Nephron progenitor cell (in vitro differentiated cells): ENCODE results near the gene ZMIZ1.

Experiments used
- DNase-seq: peaks from one replicate; pipeline ENCODE4 v3.0.0; 2021
- H3K27ac Mint-ChIP-seq: 2 replicates; pipeline ENCODE4 v1.8.0; 2021; ENCODE audit warnings: mild to moderate bottlenecking, moderate library complexity, mixed read lengths
- H3K27me3 Mint-ChIP-seq: 2 replicates; pipeline ENCODE4 v1.8.0; 2021; ENCODE audit warnings: mild to moderate bottlenecking, low read depth, mixed read lengths; ENCODE audit not compliant: poor library complexity
- H3K36me3 Mint-ChIP-seq: 2 replicates; pipeline ENCODE4 v1.8.0; 2021; ENCODE audit warnings: low read depth, mixed read lengths
- H3K4me1 Mint-ChIP-seq: 2 replicates; pipeline ENCODE4 v1.8.0; 2021; ENCODE audit warnings: mixed read lengths
- H3K4me3 Mint-ChIP-seq: 2 replicates; pipeline ENCODE4 v1.8.0; 2021; ENCODE audit warnings: mild to moderate bottlenecking, moderate library complexity, mixed read lengths
- H3K9me3 Mint-ChIP-seq: 2 replicates; pipeline ENCODE4 v1.8.0; 2021; ENCODE audit warnings: mild to moderate bottlenecking, moderate library complexity, mixed read lengths
- TF ChIP-seq, protein P1 (sequence below): fragments of 200-600 bp; sonication (generic); IDR thresholded peaks from 2 replicates; pipeline ENCODE4 v1.5.0; 2021; ENCODE audit warnings: antibody characterized with exemption

Gene ZMIZ1

DNA sequence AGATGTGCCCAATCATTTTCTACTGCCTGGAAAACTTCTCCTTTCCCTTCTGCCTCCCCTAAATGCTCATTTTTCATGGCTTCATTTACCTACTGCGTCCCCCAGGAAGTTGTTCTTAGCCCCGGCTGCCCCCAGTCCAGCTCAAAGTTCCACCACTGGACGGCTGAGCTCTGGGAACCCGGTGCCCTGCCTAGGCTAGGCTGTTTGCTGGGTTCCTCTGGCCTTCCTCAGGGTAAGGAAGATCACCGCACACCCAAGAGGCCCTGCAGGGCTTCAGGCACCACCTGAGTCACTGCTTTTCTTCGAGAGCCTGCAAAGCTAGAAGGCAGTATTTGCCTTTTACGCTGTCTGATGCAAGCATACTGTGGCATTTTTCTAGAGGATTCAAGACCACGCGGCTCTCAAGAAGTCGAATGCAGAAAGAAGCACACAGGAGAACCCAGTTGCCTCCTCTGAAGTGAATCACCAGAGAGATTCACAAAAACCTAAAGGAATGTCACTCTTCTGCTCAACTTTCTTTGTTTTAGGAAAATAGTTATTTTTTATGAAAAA lies 46.7 kb upstream of the ZMIZ1 start:
- Mint-ChIP-seq H3K27ac (no peak overlapping the region), H3K4me1 (peaks cover 58% of the 10 kb centered on the region), H3K27me3 (peaks cover 6% of the 10 kb centered on the region), H3K4me3 (no peak overlapping the region), H3K9me3 (no peaks in the 10 kb centered on the region), H3K36me3 (no peaks in the 10 kb centered on the region)
- TF ChIP-seq, protein P1, sequence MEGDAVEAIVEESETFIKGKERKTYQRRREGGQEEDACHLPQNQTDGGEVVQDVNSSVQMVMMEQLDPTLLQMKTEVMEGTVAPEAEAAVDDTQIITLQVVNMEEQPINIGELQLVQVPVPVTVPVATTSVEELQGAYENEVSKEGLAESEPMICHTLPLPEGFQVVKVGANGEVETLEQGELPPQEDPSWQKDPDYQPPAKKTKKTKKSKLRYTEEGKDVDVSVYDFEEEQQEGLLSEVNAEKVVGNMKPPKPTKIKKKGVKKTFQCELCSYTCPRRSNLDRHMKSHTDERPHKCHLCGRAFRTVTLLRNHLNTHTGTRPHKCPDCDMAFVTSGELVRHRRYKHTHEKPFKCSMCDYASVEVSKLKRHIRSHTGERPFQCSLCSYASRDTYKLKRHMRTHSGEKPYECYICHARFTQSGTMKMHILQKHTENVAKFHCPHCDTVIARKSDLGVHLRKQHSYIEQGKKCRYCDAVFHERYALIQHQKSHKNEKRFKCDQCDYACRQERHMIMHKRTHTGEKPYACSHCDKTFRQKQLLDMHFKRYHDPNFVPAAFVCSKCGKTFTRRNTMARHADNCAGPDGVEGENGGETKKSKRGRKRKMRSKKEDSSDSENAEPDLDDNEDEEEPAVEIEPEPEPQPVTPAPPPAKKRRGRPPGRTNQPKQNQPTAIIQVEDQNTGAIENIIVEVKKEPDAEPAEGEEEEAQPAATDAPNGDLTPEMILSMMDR, result no peak
- no peak for DNase-seq

DNA sequence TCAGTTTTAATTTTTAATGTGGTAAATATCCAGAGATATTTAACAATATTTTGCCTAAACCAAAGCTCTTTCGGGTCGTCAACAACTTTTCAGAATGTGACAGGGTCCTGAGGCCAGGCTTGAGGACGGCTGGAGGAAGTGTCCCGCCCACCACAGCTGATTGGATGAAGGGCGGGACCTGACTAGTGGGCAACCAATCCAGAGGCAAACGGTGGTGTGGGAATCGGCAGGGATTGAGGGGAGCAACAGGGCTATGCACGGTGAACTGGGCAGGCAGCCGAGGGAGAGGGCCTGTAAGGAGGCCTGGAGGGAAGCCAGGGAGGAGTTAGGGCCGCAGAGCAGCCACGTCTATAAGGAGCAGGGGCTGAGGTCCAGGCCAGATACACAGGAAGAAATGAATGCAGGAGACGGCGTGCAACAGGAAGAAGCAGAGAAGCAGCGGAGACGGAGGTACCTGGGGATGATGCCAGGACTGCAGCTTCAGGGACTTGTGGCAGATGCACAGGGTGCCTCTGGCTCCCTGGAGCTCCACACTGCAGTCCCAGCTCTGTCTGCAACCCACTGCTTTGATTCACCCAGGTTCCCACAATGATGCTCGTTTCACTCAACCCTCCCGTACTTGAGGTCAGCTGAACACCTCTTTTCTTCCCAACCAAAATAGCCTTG lies 46.1 kb upstream of the ZMIZ1 start:
- no peak overlapping the region for H3K27ac Mint-ChIP-seq
- H3K4me3 Mint-ChIP-seq, result no peak overlapping the region
- H3K27me3 Mint-ChIP-seq, result peaks cover 5% of the 10 kb centered on the region
- H3K36me3 Mint-ChIP-seq, result no peaks in the 10 kb centered on the region
- peak; percentile 21 for DNase-seq
- no peaks in the 10 kb centered on the region for H3K9me3 Mint-ChIP-seq
- peaks cover 62% of the 10 kb centered on the region for H3K4me1 Mint-ChIP-seq
- TF ChIP-seq, protein P1, result no peak

DNA sequence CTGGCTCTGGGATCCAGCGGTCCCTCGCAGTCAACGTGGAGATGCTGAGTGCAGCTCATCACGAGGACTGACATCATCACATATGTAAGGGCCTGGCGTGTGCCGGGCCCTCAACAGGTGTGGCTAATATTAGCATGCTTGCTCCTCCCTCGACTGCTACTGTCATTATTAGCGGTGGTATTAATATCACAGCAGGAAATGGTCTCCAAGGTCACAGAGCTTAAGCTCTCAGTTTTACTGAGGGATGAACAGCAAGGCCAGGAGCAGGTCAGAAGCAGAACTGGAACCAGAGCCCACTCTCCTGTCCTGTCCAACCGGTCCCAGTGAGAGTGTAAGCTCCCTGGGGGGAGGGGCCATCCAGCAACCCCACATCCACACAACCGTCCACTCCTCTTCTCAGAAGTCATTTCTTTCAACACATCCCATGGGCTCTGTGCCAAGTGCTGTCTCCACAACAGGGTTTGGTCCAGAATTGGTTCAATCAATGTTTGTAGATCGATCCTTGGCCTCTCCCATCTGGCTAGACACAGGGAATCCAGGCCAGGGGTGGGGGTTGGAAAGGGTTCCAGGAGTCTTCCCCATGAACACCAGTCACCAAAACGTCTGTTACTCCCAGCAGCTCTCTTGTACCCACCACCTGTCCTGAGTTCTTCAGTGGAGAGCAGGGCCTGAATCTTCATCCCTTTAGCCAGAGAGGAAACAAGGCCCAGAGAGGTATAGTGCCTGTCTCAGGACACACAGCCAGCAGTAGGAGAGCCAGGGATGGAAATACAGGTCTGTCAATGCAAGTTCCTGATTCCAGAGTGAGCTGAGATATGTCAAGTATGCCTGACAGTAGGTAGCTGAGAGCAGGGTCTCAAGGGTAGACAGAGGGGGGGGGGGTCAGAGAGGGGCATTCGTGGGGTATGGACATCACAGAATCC lies 45.3 kb upstream of the ZMIZ1 start:
- Mint-ChIP-seq H3K4me3 (no peak overlapping the region), H3K4me1 (peaks cover 67% of the 10 kb centered on the region), H3K36me3 (no peaks in the 10 kb centered on the region), H3K9me3 (no peaks in the 10 kb centered on the region), H3K27ac (no peak overlapping the region), H3K27me3 (peaks cover 5% of the 10 kb centered on the region)
- TF ChIP-seq, protein P1, result no peak
- DNase-seq, result no peak

DNA sequence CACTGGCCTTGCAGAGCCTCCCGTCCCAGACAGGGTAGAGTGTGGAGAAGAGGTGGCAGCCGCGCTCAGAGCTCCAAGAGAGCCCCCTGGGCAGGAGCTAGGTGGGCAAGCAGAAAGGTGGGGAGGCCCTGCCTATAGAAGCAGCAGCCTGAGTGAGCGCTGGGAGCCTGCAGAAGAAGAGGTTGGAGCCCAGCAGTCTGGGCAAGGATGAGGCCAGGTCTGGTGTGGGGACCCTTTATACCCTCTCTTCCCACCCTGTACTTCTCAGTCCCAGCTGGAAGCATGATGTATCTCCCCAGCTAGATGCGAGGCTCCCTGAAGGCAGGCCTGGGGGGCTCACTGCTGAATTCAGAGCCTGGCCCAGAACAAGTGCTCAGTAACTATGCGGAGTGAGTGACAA lies 44.5 kb upstream of the ZMIZ1 start:
- Mint-ChIP-seq H3K27ac (no peak overlapping the region), H3K4me3 (no peak overlapping the region), H3K4me1 (peaks cover 61% of the 10 kb centered on the region), H3K36me3 (no peaks in the 10 kb centered on the region), H3K27me3 (peaks cover 5% of the 10 kb centered on the region), H3K9me3 (no peaks in the 10 kb centered on the region)
- TF ChIP-seq, protein P1, result no peak
- DNase-seq, result no peak

DNA sequence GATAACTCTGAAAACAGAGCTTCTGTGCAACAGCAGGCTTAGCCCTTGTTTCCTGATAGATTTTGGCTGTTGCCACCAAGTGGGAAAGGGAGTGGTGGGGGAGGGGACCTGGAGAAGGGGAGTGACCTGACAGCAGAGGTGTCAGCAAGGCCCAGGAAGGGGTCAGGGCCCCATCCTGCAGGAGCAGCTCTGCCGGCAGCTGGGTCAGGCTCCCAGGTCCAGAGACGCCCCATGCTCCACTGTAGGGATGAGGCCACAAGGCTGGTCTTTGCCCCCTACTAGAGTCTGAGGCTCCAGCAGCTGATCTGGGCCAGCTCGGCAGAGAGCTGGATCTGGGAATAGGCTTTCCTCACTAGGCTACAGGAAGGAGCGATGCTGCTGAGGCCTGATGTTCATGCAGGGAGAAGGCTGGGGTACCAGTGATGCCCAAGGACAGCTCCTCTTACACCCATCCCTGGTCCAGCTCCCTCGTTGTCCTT lies 44.0 kb upstream of the ZMIZ1 start:
- peak; percentile 15 for DNase-seq
- Mint-ChIP-seq H3K4me1 (peaks cover 57% of the 10 kb centered on the region), H3K4me3 (no peak overlapping the region), H3K9me3 (no peaks in the 10 kb centered on the region), H3K27ac (no peak overlapping the region), H3K27me3 (peaks cover 5% of the 10 kb centered on the region), H3K36me3 (no peaks in the 10 kb centered on the region)
- TF ChIP-seq, protein P1, result no peak
